CD14-positive monocyte (primary cell): Measurements from ENCODE around the gene TUBA1B. TPM values are rescaled to one million over a fixed set of nuclear protein-coding genes. Genes with fewer than 3 reads are reported as not detected.

Experiments
- DNase-seq, 3 donors: peaks; one replicate each; pipeline ENCODE4 v3.0.0-alpha.2; 2011 to 2022
- H2AFZ ChIP-seq: 2 replicates; pipeline ENCODE4 v1.6.0; 2012; ENCODE audit warnings: mild to moderate bottlenecking, low read depth, low read length, inconsistent platforms; ENCODE audit not compliant: insufficient read depth, poor library complexity, severe bottlenecking
- H3K27ac ChIP-seq, 2 donors: 1 replicate in 1 of 2; 2 replicates in 1 of 2; pipeline ENCODE4 v1.5.1; 2012 to 2013; ENCODE audit warnings: low read length in 2 of 2, control low read depth in 1 of 2, inconsistent platforms in 1 of 2, low read depth in 1 of 2, mild to moderate bottlenecking in 1 of 2
- H3K27me3 ChIP-seq, 2 donors: one replicate each; pipeline versions ENCODE4 v1.6.0 to v1.6.1; 2011 to 2013; ENCODE audit warnings: low read length in 2 of 2; ENCODE audit not compliant: control insufficient read depth in 2 of 2, insufficient read depth in 2 of 2
- H3K36me3 ChIP-seq, 2 donors: replicated peaks in 1 of 2; 1 replicate in 1 of 2; 2 replicates in 1 of 2; pipeline versions ENCODE4 v1.5.1 to v1.6.1; 2012 to 2013; ENCODE audit warnings: low read length in 2 of 2, control low read depth in 1 of 2, inconsistent platforms in 1 of 2, mild to moderate bottlenecking in 1 of 2; ENCODE audit not compliant: insufficient read depth in 2 of 2, control insufficient read depth in 1 of 2
- H3K4me1 ChIP-seq, 2 donors: 1 replicate in 1 of 2; 2 replicates in 1 of 2; pipeline versions ENCODE4 v1.5.1 to v1.6.1; 2012 to 2013; ENCODE audit warnings: low read length in 2 of 2, control low read depth in 1 of 2, inconsistent platforms in 1 of 2, mild to moderate bottlenecking in 1 of 2, moderate library complexity in 1 of 2; ENCODE audit not compliant: insufficient read depth in 2 of 2, control insufficient read depth in 1 of 2
- H3K4me2 ChIP-seq: replicated peaks from 2 replicates; pipeline ENCODE3; 2012; ENCODE audit warnings: low read length, moderate library complexity, mild to moderate bottlenecking; ENCODE audit not compliant: poor library complexity, severe bottlenecking; ENCODE audit errors: extremely low read depth
- H3K4me3 ChIP-seq, 3 experiments: fragments of 200-600 bp in 1 of 3; sonication (generic) in 1 of 3; replicated peaks in 1 of 3; 1 replicate in 2 of 3; 2 replicates in 1 of 3; pipeline ENCODE4 v1.5.1; 2011 to 2013; ENCODE audit warnings: low read length in 3 of 3, mild to moderate bottlenecking in 3 of 3, control low read depth in 2 of 3, low read depth in 2 of 3, inconsistent platforms in 1 of 3, moderate library complexity in 1 of 3
- H3K79me2 ChIP-seq: 2 replicates; pipeline ENCODE4 v1.6.0; 2012; ENCODE audit warnings: mild to moderate bottlenecking, control low read depth, inconsistent platforms, low read length, moderate library complexity; ENCODE audit not compliant: insufficient read depth
- H3K9ac ChIP-seq: 2 replicates; pipeline ENCODE4 v1.6.0; 2017; ENCODE audit warnings: low read length, mild to moderate bottlenecking; ENCODE audit not compliant: insufficient read depth, poor library complexity, severe bottlenecking
- H3K9me3 ChIP-seq, 2 donors: replicated peaks in 1 of 2; 1 replicate in 1 of 2; 2 replicates in 1 of 2; pipeline versions ENCODE4 v1.5.1 to v1.6.1; 2012 to 2013; ENCODE audit warnings: low read length in 2 of 2, control low read depth in 1 of 2; ENCODE audit not compliant: control insufficient read depth in 1 of 2, insufficient read depth in 1 of 2
- H4K20me1 ChIP-seq: 2 replicates; pipeline ENCODE4 v1.6.0; 2012; ENCODE audit warnings: mild to moderate bottlenecking, low read length, control low read depth, moderate library complexity; ENCODE audit not compliant: insufficient read depth
- H3K27ac Mint-ChIP-seq, 7 donors: one replicate each; pipeline ENCODE4 v1.8.0; 2020; ENCODE audit warnings: mild to moderate bottlenecking in 7 of 7, mixed read lengths in 7 of 7, moderate library complexity in 6 of 7, inconsistent platforms in 2 of 7
- H3K27me3 Mint-ChIP-seq, 3 donors: one replicate each; pipeline ENCODE4 v1.8.0; 2021 to 2022; ENCODE audit warnings: low read depth in 3 of 3, mild to moderate bottlenecking in 3 of 3, mixed read lengths in 3 of 3, moderate library complexity in 3 of 3, inconsistent platforms in 1 of 3
- H3K36me3 Mint-ChIP-seq, 2 donors: one replicate each; pipeline ENCODE4 v1.8.0; 2020; ENCODE audit warnings: mixed read lengths in 2 of 2, inconsistent platforms in 1 of 2, mild to moderate bottlenecking in 1 of 2
- H3K4me1 Mint-ChIP-seq: one replicate; pipeline ENCODE4 v1.8.0; 2020; ENCODE audit warnings: mild to moderate bottlenecking, mixed read lengths
- H3K4me3 Mint-ChIP-seq, 2 donors: one replicate each; pipeline ENCODE4 v1.8.0; 2020; ENCODE audit warnings: mild to moderate bottlenecking in 2 of 2, mixed read lengths in 2 of 2, moderate library complexity in 1 of 2
- H3K9me3 Mint-ChIP-seq, 7 donors: one replicate each; pipeline ENCODE4 v1.8.0; 2020 to 2022; ENCODE audit warnings: mixed read lengths in 7 of 7, mild to moderate bottlenecking in 6 of 7, moderate library complexity in 6 of 7, inconsistent platforms in 2 of 7
- WGBS: methylation state at CpG from one replicate; pipeline ENCODE4 v1.1.5; 2013; ENCODE audit warnings: missing lambda C conversion rate; ENCODE audit not compliant: insufficient coverage; 5-methylcytosine and 5-hydroxymethylcytosine counted together
- intact Hi-C, 2 donors: fragments of 100-400 bp; cut with micrococcal nuclease; formaldehyde crosslinking; loops; one replicate each; pipeline versions ENCODE4 v1.15.0 to v1.15.1; 2023
- polyA plus RNA-seq, 3 donors: library from polyadenylated mRNA; depleted of rRNA in 1 of 3; unstranded in 2 of 3; stranded (reverse) in 1 of 3; fragments of 300-500 nt in 2 of 3; fragments of >200 nt in 1 of 3; fragmentation: Illumina TruSeq in 2 of 3; gene quantifications; 1 replicate in 2 of 3; 2 replicates in 1 of 3; pipeline ENCODE4 v1.2.3, GENCODE V29; 2012 to 2021
- TF ChIP-seq, protein P1 (sequence below): fragments of 200-600 bp; IDR thresholded peaks from one replicate; pipeline ENCODE4 v1.8.0; 2022; ENCODE audit warnings: antibody characterized with exemption, mild to moderate bottlenecking

Gene TUBA1B
- polyA plus RNA-seq, 3 donors, result 481 to 538 (median 528) TPM

DNA sequence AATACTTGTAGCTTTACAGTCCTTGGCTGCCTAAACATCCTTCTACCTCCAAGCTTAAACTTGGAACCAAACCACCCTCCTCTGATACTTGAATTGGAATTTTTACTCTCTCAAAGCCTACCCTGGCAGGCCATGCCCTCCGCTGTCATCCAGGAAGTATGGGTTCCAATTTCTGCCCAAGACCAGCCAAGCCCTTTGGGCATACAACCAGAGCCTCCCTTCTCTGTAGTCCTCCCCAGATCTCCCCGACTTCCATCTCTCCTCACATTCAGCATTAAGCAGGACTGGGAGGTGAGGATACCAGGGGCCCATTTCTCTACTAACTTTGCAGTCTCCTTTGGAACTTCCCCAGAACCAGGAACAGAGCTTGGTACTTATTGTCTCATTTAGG, 36.2 kb downstream of the TUBA1B start:
- no peak for DNase-seq
- Histone ChIP-seq H3K4me3 (no peak overlapping the region), H3K79me2 (no peaks in the 10 kb centered on the region), H3K27ac (no peak overlapping the region), H3K36me3 (peaks cover 29 to 46% of the 10 kb centered on the region in 2 donors), H3K9me3 (peaks cover 0 to 28% of the 10 kb centered on the region in 2 donors), H3K27me3 (peaks cover 58 to 60% of the 10 kb centered on the region in 2 donors), H3K4me1 (peaks cover 30 to 42% of the 10 kb centered on the region in 2 donors), H3K9ac (no peak overlapping the region), H4K20me1 (peaks cover 23% of the 10 kb centered on the region), H2AFZ (no peak overlapping the region), H3K4me2 (peak overlapping the region; percentile 4)
- no peak overlapping the region for H3K27ac Mint-ChIP-seq
- H3K36me3 Mint-ChIP-seq, result peaks cover 47 to 48% of the 10 kb centered on the region in 2 donors
- H3K4me1 Mint-ChIP-seq, result peaks cover 40% of the 10 kb centered on the region
- TF ChIP-seq, protein P1, sequence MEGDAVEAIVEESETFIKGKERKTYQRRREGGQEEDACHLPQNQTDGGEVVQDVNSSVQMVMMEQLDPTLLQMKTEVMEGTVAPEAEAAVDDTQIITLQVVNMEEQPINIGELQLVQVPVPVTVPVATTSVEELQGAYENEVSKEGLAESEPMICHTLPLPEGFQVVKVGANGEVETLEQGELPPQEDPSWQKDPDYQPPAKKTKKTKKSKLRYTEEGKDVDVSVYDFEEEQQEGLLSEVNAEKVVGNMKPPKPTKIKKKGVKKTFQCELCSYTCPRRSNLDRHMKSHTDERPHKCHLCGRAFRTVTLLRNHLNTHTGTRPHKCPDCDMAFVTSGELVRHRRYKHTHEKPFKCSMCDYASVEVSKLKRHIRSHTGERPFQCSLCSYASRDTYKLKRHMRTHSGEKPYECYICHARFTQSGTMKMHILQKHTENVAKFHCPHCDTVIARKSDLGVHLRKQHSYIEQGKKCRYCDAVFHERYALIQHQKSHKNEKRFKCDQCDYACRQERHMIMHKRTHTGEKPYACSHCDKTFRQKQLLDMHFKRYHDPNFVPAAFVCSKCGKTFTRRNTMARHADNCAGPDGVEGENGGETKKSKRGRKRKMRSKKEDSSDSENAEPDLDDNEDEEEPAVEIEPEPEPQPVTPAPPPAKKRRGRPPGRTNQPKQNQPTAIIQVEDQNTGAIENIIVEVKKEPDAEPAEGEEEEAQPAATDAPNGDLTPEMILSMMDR, result no peak
- H3K9me3 Mint-ChIP-seq, result peaks cover 0 to 20% (median 7%) of the 10 kb centered on the region in 7 donors
- H3K27me3 Mint-ChIP-seq, result peaks cover 63 to 67% (median 64%) of the 10 kb centered on the region in 3 donors
- peak overlapping the region in 1 of 2 donors; percentile 67 for H3K4me3 Mint-ChIP-seq
- intact Hi-C loops, result loop anchor here in 1 of 2 donors (5.0 kb wide), 1 partner anchor 33 kb away; the partner anchor contains the start of gene KMT2D
- WGBS, result 85% methylated on average over 2 of the region's 2 CpGs

DNA sequence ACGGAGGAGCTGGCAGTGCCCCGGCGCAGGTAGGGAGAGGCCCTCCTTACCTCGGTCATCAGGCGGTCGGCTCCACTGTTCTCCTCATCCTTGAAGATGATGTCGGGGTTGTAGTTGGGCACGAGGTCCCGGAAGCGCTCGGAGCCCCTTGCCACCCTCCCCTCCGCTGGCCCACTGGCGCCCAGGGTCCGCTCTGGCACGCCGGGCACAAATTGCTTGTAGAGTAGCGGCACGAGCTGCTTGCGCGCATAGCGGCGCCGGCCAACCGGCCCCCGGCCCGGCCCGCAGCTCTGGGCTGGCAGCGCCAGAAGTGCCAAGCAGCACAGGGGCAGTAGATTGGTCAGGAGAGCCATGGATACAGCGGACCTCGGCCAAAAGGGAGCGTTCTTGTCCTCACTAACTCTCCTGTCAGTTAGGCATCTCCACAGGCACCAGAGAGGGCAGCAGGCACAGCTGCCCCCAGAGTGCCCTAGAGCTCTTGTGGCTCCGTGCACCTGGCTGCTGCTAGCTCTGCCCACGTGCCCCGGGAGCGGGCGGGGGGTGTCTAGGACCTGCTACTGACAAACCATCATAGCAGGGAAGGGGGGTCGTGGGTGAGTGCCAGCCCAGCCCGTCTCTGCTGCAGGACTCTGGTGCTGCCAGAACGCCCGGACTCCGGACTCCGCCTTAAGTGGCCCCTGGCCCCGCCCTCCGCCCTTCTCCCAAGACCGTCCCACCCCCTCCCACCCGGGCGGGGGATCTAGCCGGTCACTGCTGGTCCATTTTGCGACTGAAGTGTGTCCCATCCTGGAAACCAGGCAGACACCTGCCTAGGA, 36.8 kb downstream of the TUBA1B start, which contains the start of gene DHH:
Gene DHH, minus strand, starts transcription at position 642 of the 815 bp plus-strand sequence. Its CDS starts 289 bp downstream, at position 353.
- Histone ChIP-seq H3K27me3 (peaks cover 63 to 65% of the 10 kb centered on the region in 2 donors), H2AFZ (no peak within 1 kb of the TSS), H3K9ac (no peak within 1 kb of the TSS), H3K79me2 (no peaks in the 10 kb centered on the region), H4K20me1 (peaks cover 23% of the 10 kb centered on the region), H3K4me3 (no peak within 1 kb of the TSS), H3K9me3 (peaks cover 0 to 33% of the 10 kb centered on the region in 2 donors), H3K27ac (no peak within 1 kb of the TSS), H3K4me2 (peak within 1 kb of the TSS; percentile 4), H3K36me3 (peaks cover 22 to 40% of the 10 kb centered on the region in 2 donors), H3K4me1 (peaks cover 35 to 48% of the 10 kb centered on the region in 2 donors)
- intact Hi-C loops, result no loop called here
- peaks cover 0 to 23% (median 7%) of the 10 kb centered on the region in 7 donors for H3K9me3 Mint-ChIP-seq
- 4% methylated on average over 43 of the region's 49 CpGs for WGBS
- peaks cover 44% of the 10 kb centered on the region for H3K4me1 Mint-ChIP-seq
- DNase-seq, result no peak
- H3K36me3 Mint-ChIP-seq, result peaks cover 42 to 43% of the 10 kb centered on the region in 2 donors
- H3K27ac Mint-ChIP-seq, result no peak within 1 kb of the TSS
- H3K4me3 Mint-ChIP-seq, result peak within 1 kb of the TSS in 1 of 2 donors; percentile 76
- peaks cover 66 to 71% (median 70%) of the 10 kb centered on the region in 3 donors for H3K27me3 Mint-ChIP-seq
- TF ChIP-seq, protein P1, result no peak
